ENCODE data around the gene FOXP4.

GRCh38 chr6:41582540-41582939, 36.4 kb downstream of the FOXP4 start:
- TF ChIP-seq, protein P1, sequence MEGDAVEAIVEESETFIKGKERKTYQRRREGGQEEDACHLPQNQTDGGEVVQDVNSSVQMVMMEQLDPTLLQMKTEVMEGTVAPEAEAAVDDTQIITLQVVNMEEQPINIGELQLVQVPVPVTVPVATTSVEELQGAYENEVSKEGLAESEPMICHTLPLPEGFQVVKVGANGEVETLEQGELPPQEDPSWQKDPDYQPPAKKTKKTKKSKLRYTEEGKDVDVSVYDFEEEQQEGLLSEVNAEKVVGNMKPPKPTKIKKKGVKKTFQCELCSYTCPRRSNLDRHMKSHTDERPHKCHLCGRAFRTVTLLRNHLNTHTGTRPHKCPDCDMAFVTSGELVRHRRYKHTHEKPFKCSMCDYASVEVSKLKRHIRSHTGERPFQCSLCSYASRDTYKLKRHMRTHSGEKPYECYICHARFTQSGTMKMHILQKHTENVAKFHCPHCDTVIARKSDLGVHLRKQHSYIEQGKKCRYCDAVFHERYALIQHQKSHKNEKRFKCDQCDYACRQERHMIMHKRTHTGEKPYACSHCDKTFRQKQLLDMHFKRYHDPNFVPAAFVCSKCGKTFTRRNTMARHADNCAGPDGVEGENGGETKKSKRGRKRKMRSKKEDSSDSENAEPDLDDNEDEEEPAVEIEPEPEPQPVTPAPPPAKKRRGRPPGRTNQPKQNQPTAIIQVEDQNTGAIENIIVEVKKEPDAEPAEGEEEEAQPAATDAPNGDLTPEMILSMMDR (IDR thresholded peaks at IDR 0.05): no peak
- TF ChIP-seq POLR2A (IDR thresholded peaks at IDR 0.05): no peak

Data from sigmoid colon (tissue), 3 donors.